HG02798 (cell line): Measurements from ENCODE around the gene ZNF365.
"Not testable (repeated sequence)": the region's sequence is repeated elsewhere in the genome, so short reads cannot be mapped to it uniquely, and the experiment has no call there.

Experiments used
- ATAC-seq: cut with Tn5 transposase; IDR thresholded peaks from one replicate; pipeline ENCODE4 v1.9.1; 2021; ENCODE audit warnings: mild to moderate bottlenecking; ENCODE audit not compliant: unreplicated experiment, poor library complexity

The ZNF365 gene

DNA sequence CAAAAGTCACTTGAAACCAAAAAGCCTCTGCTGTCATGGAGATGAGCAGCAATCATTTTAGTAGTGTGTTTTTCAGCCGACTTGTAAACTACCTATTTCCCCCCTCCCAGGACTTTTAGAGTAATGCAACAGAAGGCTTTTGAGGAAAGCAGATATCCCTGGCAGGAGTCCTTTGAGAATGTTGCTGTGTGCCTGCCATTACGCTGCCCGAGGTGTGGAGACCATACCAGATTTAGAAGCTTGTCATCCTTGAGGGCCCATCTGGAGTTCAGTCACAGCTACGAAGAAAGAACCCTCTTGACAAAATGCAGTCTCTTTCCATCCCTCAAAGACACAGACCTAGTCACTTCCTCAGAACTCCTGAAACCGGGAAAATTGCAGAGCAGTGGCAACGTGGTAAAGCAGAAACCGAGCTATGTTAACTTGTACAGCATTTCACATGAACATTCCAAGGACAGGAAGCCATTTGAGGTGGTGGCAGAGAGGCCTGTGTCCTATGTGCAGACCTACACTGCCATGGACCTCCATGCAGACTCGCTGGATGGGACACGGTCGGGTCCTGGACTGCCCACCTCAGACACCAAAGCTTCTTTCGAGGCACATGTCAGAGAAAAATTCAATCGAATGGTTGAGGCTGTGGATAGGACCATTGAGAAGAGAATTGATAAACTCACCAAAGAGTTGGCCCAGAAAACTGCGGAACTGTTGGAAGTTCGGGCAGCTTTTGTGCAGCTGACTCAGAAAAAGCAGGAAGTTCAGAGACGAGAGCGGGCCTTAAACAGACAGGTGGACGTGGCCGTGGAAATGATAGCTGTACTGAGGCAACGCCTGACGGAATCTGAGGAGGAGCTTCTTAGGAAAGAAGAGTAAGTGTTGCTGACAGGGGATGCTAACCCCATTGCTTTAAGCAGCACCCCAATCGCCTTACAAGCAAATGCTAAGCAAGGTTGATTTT lies 2.2 kb downstream of the ZNF365 start:
- no peak for ATAC-seq

DNA sequence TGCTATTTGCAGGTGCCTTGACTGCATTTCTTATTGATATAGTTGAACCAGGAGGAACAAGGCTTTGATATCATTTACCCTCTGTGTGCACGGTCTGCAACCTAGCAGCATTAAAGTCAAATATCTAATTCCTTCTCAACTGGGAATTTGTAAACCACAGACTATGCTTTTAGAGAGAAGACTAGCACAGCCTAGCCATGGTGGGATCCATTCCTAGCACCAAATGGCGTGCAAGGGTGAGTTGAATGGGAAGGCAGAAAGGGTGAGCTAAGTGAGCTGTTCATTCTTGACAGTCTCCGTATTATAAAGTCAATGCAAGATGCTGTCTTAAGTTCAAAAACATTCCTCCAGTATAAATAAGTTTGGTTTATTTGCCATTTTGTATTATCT lies 2.9 kb downstream of the ZNF365 start:
- ATAC-seq = no peak

DNA sequence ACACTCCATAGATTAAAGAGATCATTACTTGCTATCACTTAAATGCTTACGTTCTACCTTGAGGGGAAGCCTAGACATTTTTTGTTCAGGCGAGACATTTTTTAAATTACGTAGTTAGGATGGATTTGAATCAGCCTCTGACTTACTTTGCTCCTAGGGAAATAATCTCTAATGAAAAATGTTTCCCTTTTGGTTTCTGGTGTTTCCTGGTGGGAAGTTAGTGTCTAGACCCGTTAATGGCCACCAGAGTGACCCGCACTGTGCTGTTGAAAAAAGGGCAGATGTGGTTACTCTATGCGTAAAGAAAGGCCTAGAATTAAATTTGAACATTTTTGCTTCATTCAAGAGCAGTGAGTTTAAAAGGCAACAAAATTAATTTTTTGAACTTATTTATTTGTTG lies 3.8 kb downstream of the ZNF365 start:
- no peak for ATAC-seq

- ATAC-seq = not testable (repeated sequence)
Observed at GRCh38 chr10:62378877-62379276, 4.7 kb downstream of the ZNF365 start.

- ATAC-seq = no peak
Observed at GRCh38 chr10:62379394-62379793, 5.2 kb downstream of the ZNF365 start.

GRCh38 chr10:62380016-62380415 lies 5.8 kb downstream of the ZNF365 start:
- no peak for ATAC-seq

GRCh38 chr10:62381385-62382102 lies 7.4 kb downstream of the ZNF365 start:
- no peak for ATAC-seq

DNA sequence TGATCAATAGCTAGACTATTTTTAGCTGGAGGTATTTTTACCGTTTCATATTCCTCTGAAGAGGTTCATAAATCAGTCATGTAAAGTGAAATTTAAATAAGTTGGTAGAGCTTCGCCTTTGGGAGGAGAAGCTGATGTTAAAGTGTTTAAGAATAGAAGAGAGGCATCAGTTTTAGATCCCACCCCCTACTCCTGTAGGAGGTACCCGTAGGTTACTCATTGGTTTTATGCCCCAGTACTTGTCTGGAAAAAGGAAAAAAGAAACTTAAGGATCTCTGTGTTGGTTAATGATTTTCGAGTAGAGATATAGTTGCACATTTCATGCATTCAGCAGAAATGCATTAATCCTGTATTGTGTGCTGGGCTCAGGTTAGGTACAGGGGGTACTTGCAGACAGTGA lies 8.7 kb downstream of the ZNF365 start:
- ATAC-seq = no peak

GRCh38 chr10:62384057-62384446 lies 9.9 kb downstream of the ZNF365 start:
- ATAC-seq = peak; percentile 53

DNA sequence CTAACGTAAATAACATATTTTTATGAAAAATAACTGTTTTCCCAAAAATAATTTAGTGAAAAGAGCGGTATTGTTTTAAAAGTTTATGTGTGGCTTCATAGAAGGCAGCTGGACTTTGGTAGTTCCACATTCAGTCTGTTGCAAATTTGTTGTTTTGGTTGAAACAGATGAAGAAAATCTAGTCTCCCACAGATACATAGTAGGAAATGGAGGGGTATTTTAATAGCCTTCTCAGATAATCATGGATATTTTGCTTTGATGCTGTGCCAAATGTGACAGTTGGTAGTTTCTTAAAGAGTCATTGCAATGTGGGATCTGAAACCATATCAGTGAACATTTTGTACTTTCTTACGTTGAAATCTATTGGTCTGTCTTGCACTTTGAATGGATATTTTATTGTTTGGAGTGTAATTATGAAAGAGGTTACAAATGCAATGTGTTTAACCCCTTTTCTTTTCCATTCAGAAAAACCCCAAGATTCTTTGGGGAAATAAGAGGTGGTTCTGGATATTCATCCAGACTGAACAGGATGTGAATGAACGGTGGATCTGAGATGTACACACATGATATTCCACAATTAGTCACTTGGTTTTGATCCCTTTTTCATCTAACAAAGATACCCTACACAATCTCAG lies 10.4 kb downstream of the ZNF365 start:
- no peak for ATAC-seq

DNA sequence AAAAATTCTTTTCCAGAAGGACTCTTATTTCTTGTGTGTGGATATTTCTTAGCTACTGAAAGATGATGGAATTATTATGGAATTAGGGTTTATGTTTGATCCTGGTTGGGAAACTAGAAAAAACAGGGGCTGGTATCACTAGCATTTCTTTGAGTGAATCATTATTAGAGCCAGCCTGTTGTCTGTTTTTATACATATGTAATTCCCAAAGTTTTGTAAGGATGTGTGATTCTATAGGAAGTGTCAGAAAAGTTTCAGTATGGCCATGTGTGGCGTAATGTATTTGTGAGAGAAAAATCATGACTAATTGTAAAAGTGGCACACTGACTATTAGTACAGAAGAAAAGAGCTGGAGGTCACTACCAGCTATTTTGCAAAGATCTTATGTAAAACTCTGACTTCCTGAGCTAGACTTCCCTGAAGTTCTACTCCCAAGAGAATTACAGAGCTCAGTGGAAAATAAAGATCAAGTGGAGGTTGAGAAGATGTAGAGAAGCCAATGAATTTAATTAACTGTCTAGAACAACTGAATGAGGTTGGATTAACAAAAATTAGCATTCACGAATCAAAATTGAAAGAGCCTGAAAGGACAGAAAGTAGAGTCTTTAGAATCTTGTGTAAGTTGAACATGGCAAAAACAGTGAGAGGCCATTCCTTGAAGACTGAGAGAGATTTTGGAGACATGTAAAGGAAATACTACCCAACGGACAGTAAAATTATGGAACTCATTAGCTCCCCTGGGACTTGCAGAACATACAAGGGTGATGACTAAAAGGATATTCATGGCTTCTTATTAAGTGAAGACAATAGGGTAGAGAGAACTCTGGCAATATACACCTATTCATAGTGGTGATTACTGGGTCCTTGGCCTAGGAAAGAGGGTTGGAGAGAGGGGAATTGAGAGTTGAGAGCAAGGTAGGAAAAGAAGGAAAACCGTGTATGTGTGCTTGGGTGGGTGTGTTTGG lies 12.5 kb downstream of the ZNF365 start:
- no peak for ATAC-seq

- ATAC-seq = no peak
Observed at GRCh38 chr10:62388328-62388727, 14.2 kb downstream of the ZNF365 start.

- no peak for ATAC-seq
Observed at GRCh38 chr10:62390497-62391176, 16.5 kb downstream of the ZNF365 start.

GRCh38 chr10:62393237-62393636 lies 19.1 kb downstream of the ZNF365 start:
- no peak for ATAC-seq

- ATAC-seq = no peak
Observed at GRCh38 chr10:62394556-62395018, 20.4 kb downstream of the ZNF365 start.

DNA sequence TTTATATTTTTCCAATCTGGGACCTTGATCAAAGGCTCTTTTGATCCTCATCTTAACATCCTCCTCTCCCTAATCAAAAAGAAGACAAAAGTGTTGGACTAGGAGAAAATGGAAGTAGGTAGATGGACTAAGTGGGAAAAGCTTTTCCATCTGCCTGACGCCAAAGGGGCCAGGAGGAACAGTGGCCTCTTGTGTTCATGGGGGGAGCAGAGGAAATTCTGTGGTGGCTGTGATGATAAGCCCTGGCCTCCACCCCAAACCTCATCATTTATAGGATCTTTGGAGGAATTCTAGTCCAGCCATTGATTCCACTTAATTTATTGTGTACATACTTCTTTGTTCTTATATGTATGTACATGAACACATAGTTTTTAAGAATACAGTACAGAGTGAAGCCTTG lies 21.7 kb downstream of the ZNF365 start:
- ATAC-seq = no peak

DNA sequence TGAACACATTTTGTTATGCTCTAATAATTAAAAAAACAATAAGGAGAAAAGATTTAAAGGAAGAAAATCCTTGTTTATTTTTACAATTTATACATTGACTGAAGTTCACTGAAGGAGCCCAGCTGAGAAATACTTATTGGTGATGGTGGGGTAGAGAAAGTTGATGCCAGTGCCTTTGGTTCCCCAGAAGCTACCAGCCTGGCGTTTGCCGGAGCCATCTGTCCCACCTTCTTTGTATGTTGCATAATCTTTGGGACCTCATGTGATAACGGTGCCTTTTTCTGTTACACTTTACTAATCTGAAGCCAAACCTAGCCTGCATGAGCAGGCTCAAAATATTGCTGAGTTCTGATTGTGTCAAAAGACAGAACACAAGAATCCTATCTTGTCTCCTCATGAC lies 22.7 kb downstream of the ZNF365 start:
- ATAC-seq = no peak

DNA sequence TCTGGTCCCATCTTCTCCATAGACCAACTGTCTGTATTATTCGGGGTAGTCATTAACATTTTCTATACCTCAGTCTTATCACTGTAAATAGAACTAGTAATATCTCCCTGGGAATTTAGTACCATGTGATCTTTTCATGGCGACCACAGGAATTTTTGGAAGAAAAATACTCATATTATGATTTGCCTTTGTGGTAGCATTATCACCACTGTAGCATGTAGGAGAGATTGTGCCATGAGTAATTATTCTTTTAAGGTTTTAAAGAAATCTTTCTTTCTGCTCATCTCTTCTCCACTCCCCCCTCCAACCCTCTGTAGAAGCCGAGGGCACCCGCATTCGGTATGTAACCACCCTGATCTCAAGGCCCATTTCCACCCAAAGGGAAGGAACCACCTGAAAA lies 25.0 kb downstream of the ZNF365 start:
- no peak for ATAC-seq

GRCh38 chr10:62402508-62402907 lies 28.3 kb downstream of the ZNF365 start:
- ATAC-seq = no peak
